ENCODE data around the gene SCAMP4.

The SCAMP4 gene

GRCh38 chr19:1956868-1957492 is 51.8 kb downstream of the SCAMP4 start:
- Histone ChIP-seq H3K4me3 (replicated peaks; ENCODE audit: low read depth, low read length) (no peak overlapping the region), H3K27me3 (replicated peaks; ENCODE audit: control insufficient read depth, insufficient read depth, low read length) (no peaks in the 10 kb centered on the region), H3K36me3 (ENCODE audit: control insufficient read depth, insufficient read depth, low read length) (peaks cover 14% of the 10 kb centered on the region)
- no peak for TF ChIP-seq CTCF (IDR thresholded peaks at IDR 0.05; ENCODE audit: insufficient read depth, low read length, poor library complexity, severe bottlenecking)
- DNase-seq (ENCODE audit: extremely low read depth, insufficient read length): no peak

GRCh38 chr19:1957562-1958248 is 52.5 kb downstream of the SCAMP4 start:
- peaks cover 14% of the 10 kb centered on the region for H3K36me3 ChIP-seq (ENCODE audit: control insufficient read depth, insufficient read depth, low read length)
- H3K27me3 ChIP-seq (replicated peaks; ENCODE audit: control insufficient read depth, insufficient read depth, low read length): no peaks in the 10 kb centered on the region
- no peak for DNase-seq (ENCODE audit: extremely low read depth, insufficient read length)
- no peak overlapping the region for H3K4me3 ChIP-seq (replicated peaks; ENCODE audit: low read depth, low read length)
- TF ChIP-seq CTCF (IDR thresholded peaks at IDR 0.05; ENCODE audit: insufficient read depth, low read length, poor library complexity, severe bottlenecking): no peak

- Histone ChIP-seq H3K36me3 (ENCODE audit: control insufficient read depth, insufficient read depth, low read length) (peaks cover 8% of the 10 kb centered on the region), H3K27me3 (replicated peaks; ENCODE audit: control insufficient read depth, insufficient read depth, low read length) (no peaks in the 10 kb centered on the region), H3K4me3 (replicated peaks; ENCODE audit: low read depth, low read length) (no peak overlapping the region)
- DNase-seq (ENCODE audit: extremely low read depth, insufficient read length): no peak
- TF ChIP-seq CTCF (IDR thresholded peaks at IDR 0.05; ENCODE audit: insufficient read depth, low read length, poor library complexity, severe bottlenecking): no peak
Observed at GRCh38 chr19:1959928-1960589, 54.9 kb downstream of the SCAMP4 start.

- no peak overlapping the region for H3K4me3 ChIP-seq (replicated peaks; ENCODE audit: low read depth, low read length)
- DNase-seq (ENCODE audit: extremely low read depth, insufficient read length): no peak
- TF ChIP-seq CTCF (IDR thresholded peaks at IDR 0.05; ENCODE audit: insufficient read depth, low read length, poor library complexity, severe bottlenecking): no peak
- H3K36me3 ChIP-seq (ENCODE audit: control insufficient read depth, insufficient read depth, low read length): peaks cover 6% of the 10 kb centered on the region
- H3K27me3 ChIP-seq (replicated peaks; ENCODE audit: control insufficient read depth, insufficient read depth, low read length): no peaks in the 10 kb centered on the region
Observed at GRCh38 chr19:1961000-1961883, 56.0 kb downstream of the SCAMP4 start.

- Histone ChIP-seq H3K27me3 (replicated peaks; ENCODE audit: control insufficient read depth, insufficient read depth, low read length) (no peaks in the 10 kb centered on the region), H3K4me3 (replicated peaks; ENCODE audit: low read depth, low read length) (no peak overlapping the region), H3K36me3 (ENCODE audit: control insufficient read depth, insufficient read depth, low read length) (peaks cover 4% of the 10 kb centered on the region)
- no peak for TF ChIP-seq CTCF (IDR thresholded peaks at IDR 0.05; ENCODE audit: insufficient read depth, low read length, poor library complexity, severe bottlenecking)
- DNase-seq (ENCODE audit: extremely low read depth, insufficient read length): no peak
Observed at GRCh38 chr19:1962674-1963073, 57.5 kb downstream of the SCAMP4 start.

All from GM06990 (cell line).